Sigmoid colon (tissue), 4 donors: ENCODE results near the gene H2AZ2.

Experiments
- CTCF ChIP-seq, 4 experiments: fragments of 450-650 bp in 3 of 4; fragments of 200-600 bp in 1 of 4; IDR thresholded peaks; one replicate each; pipeline ENCODE4 v1.5.1; 2016 to 2019; ENCODE audit warnings: antibody characterized with exemption in 4 of 4, mild to moderate bottlenecking in 3 of 4, moderate library complexity in 2 of 4
- EP300 ChIP-seq, 4 donors: sonication (generic); formaldehyde crosslinking; IDR thresholded peaks; one replicate each; pipeline ENCODE4 v1.6.1; 2017; ENCODE audit warnings: antibody characterized with exemption in 4 of 4
- POLR2A ChIP-seq, 2 donors: fragments of 450-650 bp; IDR thresholded peaks; one replicate each; pipeline ENCODE4 v1.6.1; 2016; ENCODE audit warnings: antibody characterized with exemption in 2 of 2, mild to moderate bottlenecking in 2 of 2, moderate library complexity in 2 of 2
- POLR2AphosphoS5 ChIP-seq, 4 donors: sonication (generic); formaldehyde crosslinking; IDR thresholded peaks; one replicate each; pipeline ENCODE4 v1.6.1; 2017; ENCODE audit warnings: antibody characterized with exemption in 4 of 4

GRCh38 chr7:44876393-44876792, 28.5 kb upstream of the H2AZ2 start:
- TF ChIP-seq CTCF (IDR thresholded peaks at IDR 0.05) (no peak), POLR2AphosphoS5 (IDR thresholded peaks at IDR 0.05) (no peak), POLR2A (IDR thresholded peaks at IDR 0.05) (no peak), EP300 (IDR thresholded peaks at IDR 0.05) (no peak)
